HG03378 (cell line): Measurements from ENCODE around the gene TUT4.

Experiments
- ATAC-seq: cut with Tn5 transposase; IDR thresholded peaks from one replicate; pipeline ENCODE4 v1.9.1; 2021; ENCODE audit warnings: mild to moderate bottlenecking, moderate library complexity; ENCODE audit not compliant: unreplicated experiment

TUT4 gene

GRCh38 chr1:52576074-52576473 is 23.2 kb upstream of the TUT4 start:
- no peak for ATAC-seq

- no peak for ATAC-seq
These were observed 21.7 kb upstream of the TUT4 start for GRCh38 chr1:52574594-52574993.

GRCh38 chr1:52572387-52572786 is 19.5 kb upstream of the TUT4 start:
- ATAC-seq, result no peak

GRCh38 chr1:52571783-52572182 is 18.9 kb upstream of the TUT4 start:
- no peak for ATAC-seq

GRCh38 chr1:52569449-52570210 is 16.7 kb upstream of the TUT4 start:
- no peak for ATAC-seq

- no peak for ATAC-seq
These were observed 15.1 kb upstream of the TUT4 start for GRCh38 chr1:52567943-52568342.

- ATAC-seq, result no peak
These were observed 9.9 kb upstream of the TUT4 start for GRCh38 chr1:52562766-52563165.

GRCh38 chr1:52559875-52560274 is 7.0 kb upstream of the TUT4 start:
- ATAC-seq, result no peak

- no peak for ATAC-seq
These were observed 6.0 kb upstream of the TUT4 start for GRCh38 chr1:52558941-52559340.

GRCh38 chr1:52556641-52557360 is 3.9 kb upstream of the TUT4 start:
- ATAC-seq, result no peak

- ATAC-seq, result no peak
These were observed 1.9 kb upstream of the TUT4 start for GRCh38 chr1:52554756-52555155.

GRCh38 chr1:52554267-52554640 is 1.4 kb upstream of the TUT4 start:
- no peak for ATAC-seq

GRCh38 chr1:52553362-52554266 is 722 bp upstream of the TUT4 start:
- ATAC-seq, result no peak

- peak; percentile 24 for ATAC-seq
These were observed 722 bp downstream of the TUT4 start for GRCh38 chr1:52552236-52552504.

- ATAC-seq, result no peak
These were observed 1.2 kb downstream of the TUT4 start for GRCh38 chr1:52551507-52552235.

GRCh38 chr1:52550447-52550846 is 2.4 kb downstream of the TUT4 start:
- no peak for ATAC-seq

- ATAC-seq, result no peak
These were observed 3.6 kb downstream of the TUT4 start for GRCh38 chr1:52549267-52549666.

- no peak for ATAC-seq
These were observed 6.0 kb downstream of the TUT4 start for GRCh38 chr1:52546852-52547251.

GRCh38 chr1:52544665-52545525 is 8.0 kb downstream of the TUT4 start:
- no peak for ATAC-seq

- ATAC-seq, result no peak
These were observed 10.7 kb downstream of the TUT4 start for GRCh38 chr1:52542085-52542688.
